NCI-H2029 treated with DMSO at 0.1 percent for 48 hours (cell line): Measurements from ENCODE around the gene CS.
"Not testable (repeated sequence)": the region's sequence is repeated elsewhere in the genome, so short reads cannot be mapped to it uniquely, and the experiment has no call there.

ENCODE experiments used
- DNase-seq: peaks from one replicate; lab custom pipeline; 2025; lab: John Stamatoyannopoulos, UW

The CS gene

GRCh38 chr12:56280849-56281248 is 19.3 kb downstream of the CS start:
- no peak for DNase-seq

GRCh38 chr12:56278905-56279304 is 21.2 kb downstream of the CS start:
- DNase-seq: no peak

- no peak for DNase-seq
Observed at GRCh38 chr12:56274299-56274698, 25.8 kb downstream of the CS start.

- DNase-seq: not testable (repeated sequence)
Observed at GRCh38 chr12:56272468-56272867, 27.7 kb downstream of the CS start.

- no peak for DNase-seq
Observed at GRCh38 chr12:56271031-56271430, 29.1 kb downstream of the CS start.

GRCh38 chr12:56267443-56268071 is 32.6 kb downstream of the CS start:
- no peak for DNase-seq

GRCh38 chr12:56266693-56267442 is 33.3 kb downstream of the CS start, which contains the start of gene COQ10A:
Gene COQ10A (plus strand): TSS chr12:56266942. CDS start chr12:56267119, 177 bp downstream.
- peak; percentile 56 for DNase-seq

GRCh38 chr12:56266068-56266692 is 34.0 kb downstream of the CS start:
- not testable (repeated sequence) for DNase-seq

GRCh38 chr12:56262955-56263354 is 37.2 kb downstream of the CS start:
- DNase-seq: not testable (repeated sequence)

- DNase-seq: no peak
Observed at GRCh38 chr12:56261503-56262232, 38.5 kb downstream of the CS start.

GRCh38 chr12:56260921-56261320 is 39.2 kb downstream of the CS start:
- no peak for DNase-seq

- no peak for DNase-seq
Observed at GRCh38 chr12:56260380-56260779, 39.8 kb downstream of the CS start.

- DNase-seq: no peak
Observed at GRCh38 chr12:56258820-56259183, 41.3 kb downstream of the CS start.

- DNase-seq: peak; percentile 22
Observed at GRCh38 chr12:56258068-56258819, 41.9 kb downstream of the CS start, which contains the start of gene ANKRD52. Gene ANKRD52 (minus strand): TSS chr12:56258384. CDS start chr12:56258269, 115 bp downstream.

- DNase-seq: no peak
Observed at GRCh38 chr12:56257491-56258067, 42.6 kb downstream of the CS start.

GRCh38 chr12:56257071-56257470 is 43.1 kb downstream of the CS start:
- no peak for DNase-seq

- DNase-seq: no peak
Observed at GRCh38 chr12:56256326-56256960, 43.7 kb downstream of the CS start.

GRCh38 chr12:56255671-56256070 is 44.5 kb downstream of the CS start:
- no peak for DNase-seq

GRCh38 chr12:56253091-56253490 is 47.0 kb downstream of the CS start:
- DNase-seq: no peak

GRCh38 chr12:56252649-56253048 is 47.5 kb downstream of the CS start:
- no peak for DNase-seq

GRCh38 chr12:56248711-56249110 is 51.4 kb downstream of the CS start:
- no peak for DNase-seq
